K562 (cell line): ENCODE results near the gene TMBIM4. TPM values are rescaled to one million over a fixed set of nuclear protein-coding genes. Genes with fewer than 3 reads are reported as not detected.

Experiments
- POLR3A ChIP-seq: IDR thresholded peaks from 2 replicates; pipeline ENCODE4 v1.6.1; 2011; ENCODE audit warnings: borderline replicate concordance, mild to moderate bottlenecking, moderate library complexity; ENCODE audit not compliant: insufficient read length, insufficient read depth; ENCODE audit errors: extremely low read depth
- PTBP1 ChIP-seq: fragments of 200-400 bp; formaldehyde crosslinking; IDR thresholded peaks from 2 replicates; pipeline ENCODE4 v1.6.1; 2017; ENCODE audit warnings: low read depth, low read length
- RFX1 ChIP-seq: fragments of 450-650 bp; IDR thresholded peaks from 2 replicates; pipeline ENCODE4 v1.6.1; 2016; ENCODE audit warnings: mild to moderate bottlenecking, moderate library complexity
- polyA plus RNA-seq, 8 experiments: library from polyadenylated mRNA; depleted of rRNA in 4 of 8; stranded (reverse) in 5 of 8; unstranded in 3 of 8; fragments of >200 nt; fragmentation: Nextera tagmentation in 2 of 8; fragmentation: Illumina TruSeq in 1 of 8; extraction: Ambion mirVana in 2 of 8; extraction: Trizol in 1 of 8; gene quantifications; 2 replicates each; pipeline versions ENCODE4 v1.2.1 to v1.2.3, GENCODE V29; 2011 to 2014; ENCODE audit warnings: inconsistent platforms in 1 of 8, missing spikeins in 1 of 8
- total RNA-seq, 7 experiments: library from RNA; depleted of rRNA in 6 of 7; stranded (reverse); fragments of >200 nt in 6 of 7; fragmentation: Illumina TruSeq in 2 of 7; extraction: Trizol in 2 of 7; gene quantifications; 2 replicates each; pipeline versions ENCODE4 v1.2.1 to v1.2.3, GENCODE V29; 2011 to 2021; ENCODE audit warnings: low replicate concordance in 1 of 7
- TF ChIP-seq, protein P1 (sequence below): fragments of 450-650 bp; formaldehyde crosslinking; IDR thresholded peaks from 2 replicates; pipeline ENCODE4 v1.4.0; 2020; ENCODE audit warnings: mild to moderate bottlenecking, moderate library complexity
- TF ChIP-seq, protein P2 (sequence below), 2 experiments: fragments of 450-650 bp; formaldehyde crosslinking in 1 of 2; IDR thresholded peaks; 2 replicates each; pipeline versions ENCODE4 v1.4.0 to v1.6.1; 2014 to 2020; ENCODE audit warnings: mild to moderate bottlenecking in 2 of 2, borderline replicate concordance in 1 of 2, low read depth in 1 of 2
- TF ChIP-seq, protein P3 (sequence below): fragments of 250-450 bp; sonication (Bioruptor Pico); IDR thresholded peaks from 2 replicates; pipeline ENCODE4 v1.5.0; 2022; ENCODE audit warnings: mild to moderate bottlenecking

The TMBIM4 gene
- total and polyA plus RNA-seq, 9 of the 15 experiments (the other 6 are each of a cell fraction or from before 2014, with no cell fraction given): 18.6 to 272 (median 50.0) TPM

DNA sequence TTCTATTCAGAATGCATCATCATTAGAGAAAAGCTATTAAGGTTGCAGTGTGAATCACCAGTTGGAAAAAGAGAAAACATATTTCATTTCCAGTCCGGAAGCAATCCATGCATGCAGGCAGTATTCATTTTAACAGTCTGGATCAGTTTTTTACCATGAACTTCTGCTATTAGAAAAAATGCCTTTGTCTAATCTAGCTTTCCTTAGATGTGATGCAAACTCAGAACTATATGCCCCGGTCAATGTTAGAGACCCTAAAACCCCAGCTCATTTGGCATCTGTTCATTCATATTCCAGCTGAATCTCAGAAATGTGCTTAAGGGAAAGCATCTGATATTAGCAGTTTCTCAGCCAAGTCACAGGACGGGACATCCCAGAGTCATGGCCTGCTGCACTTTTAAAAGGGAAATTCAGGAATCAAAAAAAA is 27.7 kb upstream of the TMBIM4 start (continued):
- TF ChIP-seq, protein P1, sequence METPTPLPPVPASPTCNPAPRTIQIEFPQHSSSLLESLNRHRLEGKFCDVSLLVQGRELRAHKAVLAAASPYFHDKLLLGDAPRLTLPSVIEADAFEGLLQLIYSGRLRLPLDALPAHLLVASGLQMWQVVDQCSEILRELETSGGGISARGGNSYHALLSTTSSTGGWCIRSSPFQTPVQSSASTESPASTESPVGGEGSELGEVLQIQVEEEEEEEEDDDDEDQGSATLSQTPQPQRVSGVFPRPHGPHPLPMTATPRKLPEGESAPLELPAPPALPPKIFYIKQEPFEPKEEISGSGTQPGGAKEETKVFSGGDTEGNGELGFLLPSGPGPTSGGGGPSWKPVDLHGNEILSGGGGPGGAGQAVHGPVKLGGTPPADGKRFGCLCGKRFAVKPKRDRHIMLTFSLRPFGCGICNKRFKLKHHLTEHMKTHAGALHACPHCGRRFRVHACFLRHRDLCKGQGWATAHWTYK (CRISPR knock-in tag): no peak
- TF ChIP-seq, protein P2, sequence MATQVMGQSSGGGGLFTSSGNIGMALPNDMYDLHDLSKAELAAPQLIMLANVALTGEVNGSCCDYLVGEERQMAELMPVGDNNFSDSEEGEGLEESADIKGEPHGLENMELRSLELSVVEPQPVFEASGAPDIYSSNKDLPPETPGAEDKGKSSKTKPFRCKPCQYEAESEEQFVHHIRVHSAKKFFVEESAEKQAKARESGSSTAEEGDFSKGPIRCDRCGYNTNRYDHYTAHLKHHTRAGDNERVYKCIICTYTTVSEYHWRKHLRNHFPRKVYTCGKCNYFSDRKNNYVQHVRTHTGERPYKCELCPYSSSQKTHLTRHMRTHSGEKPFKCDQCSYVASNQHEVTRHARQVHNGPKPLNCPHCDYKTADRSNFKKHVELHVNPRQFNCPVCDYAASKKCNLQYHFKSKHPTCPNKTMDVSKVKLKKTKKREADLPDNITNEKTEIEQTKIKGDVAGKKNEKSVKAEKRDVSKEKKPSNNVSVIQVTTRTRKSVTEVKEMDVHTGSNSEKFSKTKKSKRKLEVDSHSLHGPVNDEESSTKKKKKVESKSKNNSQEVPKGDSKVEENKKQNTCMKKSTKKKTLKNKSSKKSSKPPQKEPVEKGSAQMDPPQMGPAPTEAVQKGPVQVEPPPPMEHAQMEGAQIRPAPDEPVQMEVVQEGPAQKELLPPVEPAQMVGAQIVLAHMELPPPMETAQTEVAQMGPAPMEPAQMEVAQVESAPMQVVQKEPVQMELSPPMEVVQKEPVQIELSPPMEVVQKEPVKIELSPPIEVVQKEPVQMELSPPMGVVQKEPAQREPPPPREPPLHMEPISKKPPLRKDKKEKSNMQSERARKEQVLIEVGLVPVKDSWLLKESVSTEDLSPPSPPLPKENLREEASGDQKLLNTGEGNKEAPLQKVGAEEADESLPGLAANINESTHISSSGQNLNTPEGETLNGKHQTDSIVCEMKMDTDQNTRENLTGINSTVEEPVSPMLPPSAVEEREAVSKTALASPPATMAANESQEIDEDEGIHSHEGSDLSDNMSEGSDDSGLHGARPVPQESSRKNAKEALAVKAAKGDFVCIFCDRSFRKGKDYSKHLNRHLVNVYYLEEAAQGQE (IDR thresholded peaks at IDR 0.05; ENCODE audit: borderline replicate concordance): no peak
- TF ChIP-seq, protein P2 (CRISPR knock-in tag; IDR thresholded peaks at IDR 0.05; ENCODE audit: low read depth): no peak
- TF ChIP-seq POLR3A: no peak
- TF ChIP-seq, protein P3, sequence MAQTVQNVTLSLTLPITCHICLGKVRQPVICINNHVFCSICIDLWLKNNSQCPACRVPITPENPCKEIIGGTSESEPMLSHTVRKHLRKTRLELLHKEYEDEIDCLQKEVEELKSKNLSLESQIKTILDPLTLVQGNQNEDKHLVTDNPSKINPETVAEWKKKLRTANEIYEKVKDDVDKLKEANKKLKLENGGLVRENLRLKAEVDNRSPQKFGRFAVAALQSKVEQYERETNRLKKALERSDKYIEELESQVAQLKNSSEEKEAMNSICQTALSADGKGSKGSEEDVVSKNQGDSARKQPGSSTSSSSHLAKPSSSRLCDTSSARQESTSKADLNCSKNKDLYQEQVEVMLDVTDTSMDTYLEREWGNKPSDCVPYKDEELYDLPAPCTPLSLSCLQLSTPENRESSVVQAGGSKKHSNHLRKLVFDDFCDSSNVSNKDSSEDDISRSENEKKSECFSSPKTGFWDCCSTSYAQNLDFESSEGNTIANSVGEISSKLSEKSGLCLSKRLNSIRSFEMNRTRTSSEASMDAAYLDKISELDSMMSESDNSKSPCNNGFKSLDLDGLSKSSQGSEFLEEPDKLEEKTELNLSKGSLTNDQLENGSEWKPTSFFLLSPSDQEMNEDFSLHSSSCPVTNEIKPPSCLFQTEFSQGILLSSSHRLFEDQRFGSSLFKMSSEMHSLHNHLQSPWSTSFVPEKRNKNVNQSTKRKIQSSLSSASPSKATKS (CRISPR knock-in tag): no peak
- TF ChIP-seq RFX1: no peak
- TF ChIP-seq PTBP1: no peak
